ENCODE data around the gene RHAG. TPM values are rescaled to one million over a fixed set of nuclear protein-coding genes. Genes with fewer than 3 reads are reported as not detected.

RHAG gene
- total RNA-seq, 1 experiment from 2014 or later: not detected

DNA sequence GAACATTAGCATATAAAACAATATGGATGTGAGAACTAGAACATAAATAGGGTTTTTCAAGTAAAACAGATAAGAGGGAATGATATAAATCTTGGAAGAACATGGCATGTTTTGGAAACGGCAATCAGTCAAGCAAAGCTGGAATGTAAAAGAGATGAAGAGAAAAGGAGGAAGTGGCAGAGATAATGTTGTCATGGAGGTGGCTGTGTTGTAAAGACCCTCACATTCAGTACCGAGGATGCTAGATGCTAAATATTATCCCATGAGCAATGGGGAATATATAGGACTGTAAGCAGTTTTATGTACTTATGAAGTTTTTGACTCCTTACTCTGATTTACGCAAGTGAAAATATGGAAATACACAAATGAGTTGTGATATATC, 702 bp upstream of the RHAG start:
- H2BK12ac ChIP-seq (ENCODE audit: insufficient read length, low read depth, low read length): no peak overlapping the region
- TF ChIP-seq, protein P1, sequence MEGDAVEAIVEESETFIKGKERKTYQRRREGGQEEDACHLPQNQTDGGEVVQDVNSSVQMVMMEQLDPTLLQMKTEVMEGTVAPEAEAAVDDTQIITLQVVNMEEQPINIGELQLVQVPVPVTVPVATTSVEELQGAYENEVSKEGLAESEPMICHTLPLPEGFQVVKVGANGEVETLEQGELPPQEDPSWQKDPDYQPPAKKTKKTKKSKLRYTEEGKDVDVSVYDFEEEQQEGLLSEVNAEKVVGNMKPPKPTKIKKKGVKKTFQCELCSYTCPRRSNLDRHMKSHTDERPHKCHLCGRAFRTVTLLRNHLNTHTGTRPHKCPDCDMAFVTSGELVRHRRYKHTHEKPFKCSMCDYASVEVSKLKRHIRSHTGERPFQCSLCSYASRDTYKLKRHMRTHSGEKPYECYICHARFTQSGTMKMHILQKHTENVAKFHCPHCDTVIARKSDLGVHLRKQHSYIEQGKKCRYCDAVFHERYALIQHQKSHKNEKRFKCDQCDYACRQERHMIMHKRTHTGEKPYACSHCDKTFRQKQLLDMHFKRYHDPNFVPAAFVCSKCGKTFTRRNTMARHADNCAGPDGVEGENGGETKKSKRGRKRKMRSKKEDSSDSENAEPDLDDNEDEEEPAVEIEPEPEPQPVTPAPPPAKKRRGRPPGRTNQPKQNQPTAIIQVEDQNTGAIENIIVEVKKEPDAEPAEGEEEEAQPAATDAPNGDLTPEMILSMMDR (conservative IDR thresholded peaks at IDR 0.05): no peak
- H3K9ac ChIP-seq (ENCODE audit: extremely low read depth, insufficient read length, low read length): no peak overlapping the region
- no peak overlapping the region for H3K14ac ChIP-seq (ENCODE audit: insufficient read depth, low read length)
- no peaks in the 10 kb centered on the region for H3K79me2 ChIP-seq (ENCODE audit: insufficient read depth, low read length)
- no peak overlapping the region for H4K8ac ChIP-seq (replicated peaks; ENCODE audit: insufficient read length, low read depth, low read length)
- H3K27ac ChIP-seq (ENCODE audit: insufficient read length, low read depth, low read length): no peak overlapping the region
- no peaks in the 10 kb centered on the region for H3K79me1 ChIP-seq (ENCODE audit: insufficient read depth, low read depth, low read length, poor library complexity, severe bottlenecking)
- no peak overlapping the region for H3K27ac Mint-ChIP-seq
- no peaks in the 10 kb centered on the region for H3K9me3 Mint-ChIP-seq
- no peaks in the 10 kb centered on the region for H3K9me3 ChIP-seq (ENCODE audit: control insufficient read depth, low read depth, low read length)
- DNase-seq: no peak
- H3K36me3 Mint-ChIP-seq (ENCODE audit: insufficient read depth in 1 of 3, low read depth in 3 of 3): no peaks in the 10 kb centered on the region
- WGBS (ENCODE audit: extremely low coverage, insufficient read length, low lambda C conversion rate): no CpG with 5 or more reads among the region's 3 CpGs
- H2AK5ac ChIP-seq (ENCODE audit: insufficient read length, low read length): no peak overlapping the region
- no peak overlapping the region for H2AFZ ChIP-seq (ENCODE audit: low read length)
- H3K18ac ChIP-seq (ENCODE audit: insufficient read length, low read depth, low read length): no peak overlapping the region
- H3K23ac ChIP-seq (ENCODE audit: insufficient read length, low read depth, low read length): no peak overlapping the region
- no peak overlapping the region for H3K4me3 Mint-ChIP-seq
- H4K20me1 ChIP-seq (ENCODE audit: control insufficient read depth, insufficient read depth, insufficient read length): no peaks in the 10 kb centered on the region
- H4K5ac ChIP-seq (ENCODE audit: insufficient read length, low read depth, low read length): no peak overlapping the region
- H3K4me2 ChIP-seq (ENCODE audit: insufficient read depth, insufficient read length, low read length): no peak overlapping the region
- no peaks in the 10 kb centered on the region for H3K27me3 Mint-ChIP-seq (ENCODE audit: low read depth)
- H3K4me1 ChIP-seq (ENCODE audit: insufficient read depth, low read length): no peaks in the 10 kb centered on the region
- no peaks in the 10 kb centered on the region for H3K23me2 ChIP-seq (ENCODE audit: insufficient read length, low read depth, low read length, poor library complexity, severe bottlenecking)
- H2BK15ac ChIP-seq (ENCODE audit: low read depth, low read length): no peak overlapping the region
- H3K27me3 ChIP-seq (ENCODE audit: insufficient read depth, low read length): no peaks in the 10 kb centered on the region
- no peak overlapping the region for H3T11ph ChIP-seq (ENCODE audit: low read length)
- H4K91ac ChIP-seq (ENCODE audit: insufficient read length, low read depth, low read length): no peak overlapping the region
- H2BK120ac ChIP-seq (ENCODE audit: low read depth, low read length, poor library complexity, severe bottlenecking): no peak overlapping the region
- H2BK5ac ChIP-seq (ENCODE audit: insufficient read length, low read length): no peak overlapping the region
- H3K4me1 Mint-ChIP-seq: 0 out of 4 replicates have a peak, but pooled peaks cover 0 to 3% of the 10 kb centered on the region in 2 experiments
- H3K4ac ChIP-seq (ENCODE audit: low read depth, low read length): no peak overlapping the region
- no peak overlapping the region for H2BK20ac ChIP-seq (ENCODE audit: low read depth, low read length, poor library complexity, severe bottlenecking)
- no peak overlapping the region for H3K56ac ChIP-seq (ENCODE audit: insufficient read length, low read depth, low read length)
